ENCODE data around the gene FNDC8.
"Not testable (repeated sequence)": the region's sequence is repeated elsewhere in the genome, so short reads cannot be mapped to it uniquely, and the experiment has no call there.

FNDC8 gene

GRCh38 chr17:35174835-35175334 lies 53.5 kb downstream of the FNDC8 start:
- no peak for DNase-seq

- DNase-seq, result no peak
Observed at GRCh38 chr17:35175638-35176415, 54.4 kb downstream of the FNDC8 start.

- no peak for DNase-seq
Observed at GRCh38 chr17:35176897-35177296, 55.5 kb downstream of the FNDC8 start.

GRCh38 chr17:35179379-35179778 lies 58.0 kb downstream of the FNDC8 start:
- DNase-seq, result not testable (repeated sequence)
